GM12801 (cell line): ENCODE measurements around the gene ITSN2.

ENCODE experiments used
- TF ChIP-seq, protein P1 (sequence below): IDR thresholded peaks from one replicate; pipeline ENCODE4 v1.5.1; 2011; ENCODE audit warnings: control low read depth; ENCODE audit not compliant: insufficient read length; ENCODE audit errors: extremely low read depth

The ITSN2 gene

DNA sequence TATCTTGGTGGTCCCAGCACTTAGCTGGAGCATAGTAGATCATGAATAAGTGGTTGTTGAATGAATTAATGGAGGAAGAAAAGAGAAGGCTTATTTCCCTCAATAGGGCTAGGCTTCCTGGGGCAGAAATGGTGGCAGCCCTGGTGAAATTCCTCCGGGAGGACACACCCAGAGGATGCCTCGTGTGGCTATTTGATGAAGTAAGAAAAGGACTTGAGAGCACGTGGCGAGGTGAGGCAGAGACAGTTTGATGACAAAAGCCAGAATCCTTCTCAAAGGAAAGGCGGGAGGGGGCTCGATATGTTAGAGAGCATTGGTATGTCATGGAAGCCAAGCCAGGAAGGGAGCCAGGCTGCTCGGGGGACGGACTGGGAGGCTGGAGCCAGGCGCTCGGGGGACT lies 170.8 kb downstream of the ITSN2 start:
- TF ChIP-seq, protein P1, sequence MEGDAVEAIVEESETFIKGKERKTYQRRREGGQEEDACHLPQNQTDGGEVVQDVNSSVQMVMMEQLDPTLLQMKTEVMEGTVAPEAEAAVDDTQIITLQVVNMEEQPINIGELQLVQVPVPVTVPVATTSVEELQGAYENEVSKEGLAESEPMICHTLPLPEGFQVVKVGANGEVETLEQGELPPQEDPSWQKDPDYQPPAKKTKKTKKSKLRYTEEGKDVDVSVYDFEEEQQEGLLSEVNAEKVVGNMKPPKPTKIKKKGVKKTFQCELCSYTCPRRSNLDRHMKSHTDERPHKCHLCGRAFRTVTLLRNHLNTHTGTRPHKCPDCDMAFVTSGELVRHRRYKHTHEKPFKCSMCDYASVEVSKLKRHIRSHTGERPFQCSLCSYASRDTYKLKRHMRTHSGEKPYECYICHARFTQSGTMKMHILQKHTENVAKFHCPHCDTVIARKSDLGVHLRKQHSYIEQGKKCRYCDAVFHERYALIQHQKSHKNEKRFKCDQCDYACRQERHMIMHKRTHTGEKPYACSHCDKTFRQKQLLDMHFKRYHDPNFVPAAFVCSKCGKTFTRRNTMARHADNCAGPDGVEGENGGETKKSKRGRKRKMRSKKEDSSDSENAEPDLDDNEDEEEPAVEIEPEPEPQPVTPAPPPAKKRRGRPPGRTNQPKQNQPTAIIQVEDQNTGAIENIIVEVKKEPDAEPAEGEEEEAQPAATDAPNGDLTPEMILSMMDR: no peak

DNA sequence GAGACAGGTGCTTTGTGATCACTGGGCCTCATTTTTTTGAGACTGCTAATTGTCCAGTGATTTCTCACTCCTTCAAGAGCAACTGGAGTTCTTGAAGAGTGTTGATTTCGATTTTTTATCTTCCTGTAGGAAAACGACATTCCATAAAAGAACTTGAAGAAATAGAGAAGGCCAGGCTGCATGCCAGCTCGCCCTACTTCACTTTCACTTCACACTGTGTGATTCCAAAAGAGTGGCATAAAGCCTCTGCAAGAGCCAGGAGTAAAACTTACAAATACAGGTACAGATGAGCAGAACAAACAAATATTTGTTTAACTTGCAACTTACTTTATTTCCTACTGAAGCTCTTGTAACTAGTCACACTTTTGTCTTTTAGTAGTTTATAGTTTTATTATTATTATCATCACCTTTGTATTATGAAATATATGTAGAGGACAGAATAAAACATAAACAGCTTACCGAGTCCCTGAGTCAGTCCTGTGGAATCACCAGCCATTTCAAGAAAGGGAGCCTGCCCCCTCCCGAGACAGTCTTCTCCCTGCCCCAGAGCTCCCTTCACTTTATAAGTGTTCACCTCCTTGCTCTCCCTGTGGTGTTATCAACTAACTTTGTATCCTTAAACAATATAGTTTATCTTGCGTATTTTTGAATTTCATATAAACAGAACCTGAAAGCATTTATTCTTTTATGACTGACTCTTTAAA lies 176.8 kb downstream of the ITSN2 start:
- TF ChIP-seq, protein P1: no peak

DNA sequence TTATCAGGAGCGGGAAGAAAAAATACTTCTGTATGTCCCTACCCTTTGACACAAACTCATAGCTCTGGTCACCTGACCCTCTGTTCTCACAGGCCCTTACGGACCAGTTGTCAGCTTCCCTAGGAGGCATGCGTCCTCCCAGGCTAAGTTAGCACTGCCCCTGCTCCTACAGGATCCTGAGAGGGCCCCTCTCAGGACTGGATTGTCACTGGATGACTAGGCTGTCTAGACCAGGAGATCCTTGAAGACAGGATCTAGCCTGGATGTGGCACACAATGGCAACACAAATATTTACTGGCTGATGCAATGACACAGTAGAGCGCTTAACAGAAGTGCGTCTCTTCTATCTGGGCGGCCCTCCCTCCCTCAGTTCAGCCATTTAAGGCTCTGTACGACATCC lies 177.8 kb downstream of the ITSN2 start:
- TF ChIP-seq, protein P1: no peak

DNA sequence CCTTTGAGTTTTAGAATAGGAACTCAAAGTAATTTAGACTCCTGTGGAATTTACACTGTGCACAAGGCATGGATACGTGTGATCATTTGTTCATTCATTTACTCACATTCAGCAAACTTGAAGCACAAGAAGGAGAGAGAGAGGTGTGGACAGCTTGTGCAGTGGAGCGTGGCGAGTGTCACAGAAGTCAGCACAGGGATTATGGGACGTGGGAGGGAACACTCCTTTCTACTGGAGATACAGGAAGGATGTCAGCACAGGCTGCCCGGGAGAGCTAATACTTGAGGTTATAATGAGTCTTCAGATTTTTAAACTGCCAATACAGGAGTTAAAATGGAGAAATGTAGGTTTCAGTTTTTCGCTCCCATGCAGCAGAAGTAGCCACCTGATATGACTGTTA lies 178.5 kb downstream of the ITSN2 start:
- TF ChIP-seq, protein P1: no peak

DNA sequence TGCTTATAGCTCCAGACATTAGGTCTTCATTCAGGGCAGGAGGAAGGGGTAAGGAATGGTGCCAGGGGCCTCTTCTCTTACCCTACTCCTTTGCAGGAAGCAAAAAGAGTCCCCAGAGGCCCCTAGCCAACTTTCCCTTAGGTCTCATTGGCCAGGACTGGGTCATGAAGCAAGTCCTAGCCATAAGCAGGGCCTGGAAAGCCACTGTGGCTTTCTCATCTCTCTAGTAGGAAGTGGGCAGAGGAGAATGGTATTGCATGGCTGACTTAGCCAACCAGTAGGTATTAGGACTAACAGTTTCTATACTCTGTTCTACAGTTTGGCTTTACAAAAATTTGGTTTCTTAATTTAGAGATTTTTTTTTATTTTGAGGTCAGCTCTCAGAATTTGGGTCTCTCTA lies 180.7 kb downstream of the ITSN2 start:
- TF ChIP-seq, protein P1: no peak

DNA sequence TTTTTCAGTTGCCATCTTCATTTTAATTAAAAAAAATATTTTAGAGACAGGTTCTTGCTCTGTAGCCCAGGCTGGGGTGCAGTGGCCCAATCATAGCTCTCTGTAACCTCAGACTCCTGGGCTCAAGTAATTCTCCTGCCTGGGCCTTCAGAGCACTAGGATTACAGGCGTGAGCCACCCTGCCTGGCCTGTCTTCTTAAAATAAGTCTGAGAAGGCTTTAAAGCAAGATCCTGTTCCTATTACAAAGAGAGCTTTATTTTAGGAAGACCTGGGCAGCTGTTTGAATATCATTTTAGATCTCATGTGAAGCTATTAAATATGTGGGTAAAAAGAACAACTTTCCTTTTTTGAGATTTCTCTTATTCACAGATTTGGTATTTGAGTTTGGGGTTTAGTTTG lies 184.0 kb downstream of the ITSN2 start:
- TF ChIP-seq, protein P1: no peak

DNA sequence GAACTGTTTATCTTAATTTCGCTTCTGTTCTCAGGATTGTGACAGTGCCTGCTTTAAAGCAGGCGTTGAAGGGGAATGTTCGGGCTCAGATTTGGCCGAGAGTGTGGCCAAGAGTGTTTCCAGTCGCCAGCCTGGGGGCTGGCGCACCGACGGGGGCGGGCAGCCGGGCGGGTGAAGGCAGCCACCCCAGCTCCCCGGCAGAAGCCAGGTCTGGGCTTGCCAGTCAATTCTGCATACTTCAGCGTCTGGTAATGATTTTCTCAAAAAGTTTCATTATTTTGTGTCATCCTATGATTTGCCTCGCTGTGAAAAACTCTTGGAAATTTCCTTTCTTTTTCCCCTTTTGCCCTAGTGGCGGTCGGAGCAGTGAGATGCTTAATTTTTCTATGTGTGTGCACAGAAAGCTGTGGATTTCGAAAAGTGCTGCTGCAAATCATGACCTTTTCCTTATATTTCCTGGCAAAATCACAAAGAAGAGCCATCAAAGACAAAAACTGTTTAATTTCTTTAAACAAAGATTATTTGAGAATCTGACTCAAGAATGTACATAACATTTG lies 184.6 kb downstream of the ITSN2 start:
- TF ChIP-seq, protein P1: no peak

DNA sequence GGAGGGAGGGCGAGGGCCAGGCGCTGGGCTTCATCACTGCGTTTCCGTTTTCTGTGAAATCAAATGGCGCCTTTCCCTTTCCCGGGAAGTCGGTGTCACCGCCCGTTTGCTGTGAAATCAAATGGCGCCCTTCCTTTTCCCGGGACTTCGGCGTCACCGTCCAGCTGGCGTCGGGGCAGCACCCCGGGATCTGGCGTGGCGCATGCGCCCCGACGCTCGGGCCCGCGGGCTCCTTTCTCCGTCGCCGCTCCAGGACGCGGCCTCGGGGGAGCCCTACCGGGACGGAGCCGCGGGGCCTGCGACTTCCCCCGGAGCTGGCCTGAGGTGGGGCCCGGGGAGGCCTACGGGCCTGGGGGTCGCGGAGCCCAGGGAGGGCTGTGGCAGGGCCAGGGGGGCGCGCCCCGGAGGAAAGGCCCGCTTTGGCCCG lies 185.5 kb downstream of the ITSN2 start, which contains the start of gene FAM228A:
Gene FAM228A (plus strand): TSS at position 203 of the 427 bp plus-strand sequence. CDS start 428 bp downstream, outside the sequence.
- TF ChIP-seq, protein P1: no peak
